ENCODE results near the gene STK4.
A peak's percentile ranks its signal among the peaks of the same experiment; 100 is the strongest.
"Not testable (repeated sequence)": the region's sequence is repeated elsewhere in the genome, so short reads cannot be mapped to it uniquely, and the experiment has no call there.

The STK4 gene

GRCh38 chr20:44981736-44982406 is 15.6 kb downstream of the STK4 start:
- DNase-seq (ENCODE audit: low read depth in 1 of 2, low spot score in 1 of 2) = no peak

- DNase-seq (ENCODE audit: low read depth in 1 of 2, low spot score in 1 of 2) = no peak
These were observed 16.9 kb downstream of the STK4 start for GRCh38 chr20:44983093-44983674.

GRCh38 chr20:44988631-44989171 is 22.4 kb downstream of the STK4 start:
- DNase-seq (ENCODE audit: low read depth in 1 of 2, low spot score in 1 of 2) = no peak

GRCh38 chr20:44990425-44990824 is 24.1 kb downstream of the STK4 start:
- no peak for DNase-seq (ENCODE audit: low read depth in 1 of 2, low spot score in 1 of 2)

- DNase-seq (ENCODE audit: low read depth in 1 of 2, low spot score in 1 of 2) = no peak
These were observed 24.6 kb downstream of the STK4 start for GRCh38 chr20:44990957-44991356.

GRCh38 chr20:44993343-44993742 is 27.0 kb downstream of the STK4 start:
- DNase-seq (ENCODE audit: low read depth in 1 of 2, low spot score in 1 of 2) = no peak

GRCh38 chr20:44997171-44997570 is 30.9 kb downstream of the STK4 start:
- DNase-seq (ENCODE audit: low read depth in 1 of 2, low spot score in 1 of 2) = no peak

GRCh38 chr20:44997668-44998067 is 31.4 kb downstream of the STK4 start:
- no peak for DNase-seq (ENCODE audit: low read depth in 1 of 2, low spot score in 1 of 2)

- DNase-seq (ENCODE audit: low read depth in 1 of 2, low spot score in 1 of 2) = no peak
These were observed 42.3 kb downstream of the STK4 start for GRCh38 chr20:45008521-45009049.

- no peak for DNase-seq (ENCODE audit: low read depth in 1 of 2, low spot score in 1 of 2)
These were observed 44.1 kb downstream of the STK4 start for GRCh38 chr20:45010399-45010828.

- DNase-seq (ENCODE audit: low read depth in 1 of 2, low spot score in 1 of 2) = peak in 1 of 2 donors; percentile 13
These were observed 44.8 kb downstream of the STK4 start for GRCh38 chr20:45011108-45011526.

- DNase-seq (ENCODE audit: low read depth in 1 of 2, low spot score in 1 of 2) = no peak
These were observed 46.5 kb downstream of the STK4 start for GRCh38 chr20:45012682-45013302.

- DNase-seq (ENCODE audit: low read depth in 1 of 2, low spot score in 1 of 2) = not testable (repeated sequence)
These were observed 47.8 kb downstream of the STK4 start for GRCh38 chr20:45014131-45014530.

GRCh38 chr20:45014671-45015415 is 48.5 kb downstream of the STK4 start:
- DNase-seq (ENCODE audit: low read depth in 1 of 2, low spot score in 1 of 2) = no peak

- no peak for DNase-seq (ENCODE audit: low read depth in 1 of 2, low spot score in 1 of 2)
These were observed 49.9 kb downstream of the STK4 start for GRCh38 chr20:45016089-45016671.

- DNase-seq (ENCODE audit: low read depth in 1 of 2, low spot score in 1 of 2) = no peak
These were observed 51.0 kb downstream of the STK4 start for GRCh38 chr20:45017281-45017680.

- DNase-seq (ENCODE audit: low read depth in 1 of 2, low spot score in 1 of 2) = no peak
These were observed 51.5 kb downstream of the STK4 start for GRCh38 chr20:45017857-45018256.

- DNase-seq (ENCODE audit: low read depth in 1 of 2, low spot score in 1 of 2) = no peak
These were observed 52.9 kb downstream of the STK4 start for GRCh38 chr20:45019027-45019761.

GRCh38 chr20:45019762-45020123 is 53.4 kb downstream of the STK4 start:
- no peak for DNase-seq (ENCODE audit: low read depth in 1 of 2, low spot score in 1 of 2)

GRCh38 chr20:45020236-45020886 is 54.0 kb downstream of the STK4 start:
- DNase-seq (ENCODE audit: low read depth in 1 of 2, low spot score in 1 of 2) = no peak

Measured in activated T-helper 1 cell treated with anti-CD3 and anti-CD28 coated beads, Interleukin-2, amount 50 U/mL, for 16 hours (primary cell).